ENCODE data around the gene MCCD1.
"Not testable (repeated sequence)": the region's sequence is repeated elsewhere in the genome, so short reads cannot be mapped to it uniquely, and the experiment has no call there.

MCCD1 gene

GRCh38 chr6:31528821-31529328, at the start of gene MCCD1:
TSS of gene MCCD1 (plus strand) at chr6:31528962. CDS start at chr6:31529015, 53 bp downstream.
- no peak for DNase-seq (ENCODE audit: low spot score)

GRCh38 chr6:31479151-31479932, 49.4 kb upstream of the MCCD1 start:
- no peak for DNase-seq (ENCODE audit: low spot score)

GRCh38 chr6:31479933-31480535, 48.7 kb upstream of the MCCD1 start:
- DNase-seq (ENCODE audit: low spot score): no peak

GRCh38 chr6:31480574-31480973, 48.2 kb upstream of the MCCD1 start:
- no peak for DNase-seq (ENCODE audit: low spot score)

GRCh38 chr6:31483392-31483791, 45.4 kb upstream of the MCCD1 start:
- DNase-seq (ENCODE audit: low spot score): no peak

- no peak for DNase-seq (ENCODE audit: low spot score)
Observed at GRCh38 chr6:31485055-31485454, 43.7 kb upstream of the MCCD1 start.

- not testable (repeated sequence) for DNase-seq (ENCODE audit: low spot score)
Observed at GRCh38 chr6:31486065-31486837, 42.5 kb upstream of the MCCD1 start.

GRCh38 chr6:31487674-31488073, 41.1 kb upstream of the MCCD1 start:
- not testable (repeated sequence) for DNase-seq (ENCODE audit: low spot score)

GRCh38 chr6:31489086-31489485, 39.7 kb upstream of the MCCD1 start:
- DNase-seq (ENCODE audit: low spot score): no peak

- DNase-seq (ENCODE audit: low spot score): no peak
Observed at GRCh38 chr6:31490115-31490873, 38.5 kb upstream of the MCCD1 start.

GRCh38 chr6:31493550-31493874, 35.2 kb upstream of the MCCD1 start:
- DNase-seq (ENCODE audit: low spot score): not testable (repeated sequence)

- peak; percentile 62 for DNase-seq (ENCODE audit: low spot score)
Observed at GRCh38 chr6:31493875-31494694, 34.7 kb upstream of the MCCD1 start.

GRCh38 chr6:31495580-31495979, 33.2 kb upstream of the MCCD1 start:
- DNase-seq (ENCODE audit: low spot score): no peak

GRCh38 chr6:31496826-31497225, 31.9 kb upstream of the MCCD1 start:
- DNase-seq (ENCODE audit: low spot score): not testable (repeated sequence)

- DNase-seq (ENCODE audit: low spot score): peak; percentile 54
Observed at GRCh38 chr6:31497531-31498476, 31.0 kb upstream of the MCCD1 start, which contains the start of gene MICB. TSS of gene MICB (plus strand) at chr6:31498145. CDS start at chr6:31498194, 49 bp downstream.

GRCh38 chr6:31498748-31499147, 30.0 kb upstream of the MCCD1 start:
- no peak for DNase-seq (ENCODE audit: low spot score)

GRCh38 chr6:31499648-31500047, 29.1 kb upstream of the MCCD1 start:
- DNase-seq (ENCODE audit: low spot score): not testable (repeated sequence)

- DNase-seq (ENCODE audit: low spot score): no peak
Observed at GRCh38 chr6:31502586-31502985, 26.2 kb upstream of the MCCD1 start.

- not testable (repeated sequence) for DNase-seq (ENCODE audit: low spot score)
Observed at GRCh38 chr6:31509036-31509435, 19.7 kb upstream of the MCCD1 start.

GRCh38 chr6:31510007-31510406, 18.8 kb upstream of the MCCD1 start:
- DNase-seq (ENCODE audit: low spot score): no peak

All from HuH-7.5 (cell line).